Activated B cell treated with CpG ODN at 0.5 μM for 24 hours (primary cell): ENCODE results near the gene TNFAIP2. TPM values are rescaled to one million over a fixed set of nuclear protein-coding genes. Genes with fewer than 3 reads are reported as not detected.

Source experiments
- ATAC-seq: fragments of 200-7000 bp; cut with Tn5 transposase; one replicate; pipeline ENCODE4 v1.10.0; 2021; ENCODE audit warnings: low read depth, mild to moderate bottlenecking, moderate library complexity
- CTCF ChIA-PET: fragments of 350-600 bp; sonication (Branson Sonifier 250); formaldehyde crosslinking; loops from one replicate; lab custom pipeline; 2021; ENCODE audit warnings: antibody characterized with exemption; lab: Charles Lee
- POLR2A ChIA-PET: fragments of 350-600 bp; sonication (Branson Sonifier 250); formaldehyde crosslinking; loops from one replicate; lab custom pipeline; 2021; ENCODE audit warnings: antibody characterized with exemption; lab: Charles Lee
- DNase-seq: peaks from one replicate; pipeline ENCODE4 v3.0.0; 2022
- H3K27ac Mint-ChIP-seq: one replicate; pipeline ENCODE4 v1.8.0; 2020; ENCODE audit warnings: mixed read lengths
- H3K27me3 Mint-ChIP-seq: one replicate; pipeline ENCODE4 v1.8.0; 2021; ENCODE audit warnings: mixed read lengths
- H3K36me3 Mint-ChIP-seq: one replicate; pipeline ENCODE4 v1.8.0; 2021; ENCODE audit warnings: low read depth, mixed read lengths
- H3K4me1 Mint-ChIP-seq: one replicate; pipeline ENCODE4 v1.8.0; 2021; ENCODE audit warnings: mixed read lengths
- H3K4me3 Mint-ChIP-seq: one replicate; pipeline ENCODE4 v1.8.0; 2020; ENCODE audit warnings: mild to moderate bottlenecking, mixed read lengths
- H3K9me3 Mint-ChIP-seq: one replicate; pipeline ENCODE4 v1.8.0; 2020; ENCODE audit warnings: mixed read lengths
- intact Hi-C: fragments of 100-400 bp; cut with micrococcal nuclease; formaldehyde crosslinking; loops from one replicate; pipeline ENCODE4 v1.15.1; 2024
- total RNA-seq: library from RNA; stranded (reverse); gene quantifications from 2 replicates; pipeline ENCODE4 v1.2.3, GENCODE V29; 2022
- TF ChIP-seq, protein P1 (sequence below): fragments of 200-600 bp; IDR thresholded peaks from one replicate; pipeline ENCODE4 v1.8.0; 2022; ENCODE audit warnings: antibody characterized with exemption, mild to moderate bottlenecking

Gene TNFAIP2, protein sequence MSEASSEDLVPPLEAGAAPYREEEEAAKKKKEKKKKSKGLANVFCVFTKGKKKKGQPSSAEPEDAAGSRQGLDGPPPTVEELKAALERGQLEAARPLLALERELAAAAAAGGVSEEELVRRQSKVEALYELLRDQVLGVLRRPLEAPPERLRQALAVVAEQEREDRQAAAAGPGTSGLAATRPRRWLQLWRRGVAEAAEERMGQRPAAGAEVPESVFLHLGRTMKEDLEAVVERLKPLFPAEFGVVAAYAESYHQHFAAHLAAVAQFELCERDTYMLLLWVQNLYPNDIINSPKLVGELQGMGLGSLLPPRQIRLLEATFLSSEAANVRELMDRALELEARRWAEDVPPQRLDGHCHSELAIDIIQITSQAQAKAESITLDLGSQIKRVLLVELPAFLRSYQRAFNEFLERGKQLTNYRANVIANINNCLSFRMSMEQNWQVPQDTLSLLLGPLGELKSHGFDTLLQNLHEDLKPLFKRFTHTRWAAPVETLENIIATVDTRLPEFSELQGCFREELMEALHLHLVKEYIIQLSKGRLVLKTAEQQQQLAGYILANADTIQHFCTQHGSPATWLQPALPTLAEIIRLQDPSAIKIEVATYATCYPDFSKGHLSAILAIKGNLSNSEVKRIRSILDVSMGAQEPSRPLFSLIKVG
- 4.1 and 5.2 TPM in 2 replicates for total RNA-seq

DNA sequence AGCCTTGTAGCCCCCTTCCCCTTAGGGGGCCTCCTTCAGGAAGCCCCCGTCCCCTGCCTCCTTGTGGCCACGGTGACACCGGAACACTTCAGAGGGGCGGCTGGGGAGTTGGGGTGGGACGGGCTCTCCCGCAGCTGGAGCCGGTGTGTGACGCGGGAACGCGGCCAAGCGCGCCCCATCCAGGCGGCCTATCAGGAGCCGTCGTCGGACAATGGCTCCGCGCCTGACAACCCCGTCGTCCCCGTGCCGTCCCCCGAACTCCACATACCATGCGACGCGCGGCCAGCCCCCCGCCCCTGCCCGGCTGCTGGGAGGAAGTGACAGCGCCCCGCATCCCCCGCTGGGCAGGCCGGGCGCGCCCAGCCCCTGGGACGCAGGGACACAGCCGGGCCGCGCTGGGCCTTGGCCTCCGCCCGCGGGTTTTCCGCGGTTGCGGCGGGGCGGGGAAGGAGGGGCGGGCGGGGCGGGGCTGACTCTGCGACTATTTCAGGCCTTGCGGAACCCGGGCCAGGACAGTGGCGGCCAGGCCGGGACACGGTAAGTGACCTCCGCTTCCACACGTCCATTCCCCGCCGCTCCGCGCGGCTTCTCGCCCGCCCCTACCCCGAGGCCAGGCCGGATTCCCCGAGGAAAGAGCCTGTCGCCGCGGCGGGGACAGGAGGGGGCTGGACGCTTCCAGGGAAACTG lies at the start of gene TNFAIP2:
Gene TNFAIP2 (plus strand): TSS at position 515 of the 687 bp plus-strand sequence. CDS start 2,997 bp downstream, outside the sequence.
- peak; percentile 51 for ATAC-seq
- Mint-ChIP-seq H3K9me3 (no peaks in the 10 kb centered on the region), H3K27ac (no peak within 1 kb of the TSS), H3K4me3 (peak within 1 kb of the TSS; percentile 44), H3K27me3 (peaks cover 24% of the 10 kb centered on the region), H3K36me3 (no peaks in the 10 kb centered on the region), H3K4me1 (peaks cover 14% of the 10 kb centered on the region)
- CTCF ChIA-PET: no interaction called here
- TF ChIP-seq, protein P1, sequence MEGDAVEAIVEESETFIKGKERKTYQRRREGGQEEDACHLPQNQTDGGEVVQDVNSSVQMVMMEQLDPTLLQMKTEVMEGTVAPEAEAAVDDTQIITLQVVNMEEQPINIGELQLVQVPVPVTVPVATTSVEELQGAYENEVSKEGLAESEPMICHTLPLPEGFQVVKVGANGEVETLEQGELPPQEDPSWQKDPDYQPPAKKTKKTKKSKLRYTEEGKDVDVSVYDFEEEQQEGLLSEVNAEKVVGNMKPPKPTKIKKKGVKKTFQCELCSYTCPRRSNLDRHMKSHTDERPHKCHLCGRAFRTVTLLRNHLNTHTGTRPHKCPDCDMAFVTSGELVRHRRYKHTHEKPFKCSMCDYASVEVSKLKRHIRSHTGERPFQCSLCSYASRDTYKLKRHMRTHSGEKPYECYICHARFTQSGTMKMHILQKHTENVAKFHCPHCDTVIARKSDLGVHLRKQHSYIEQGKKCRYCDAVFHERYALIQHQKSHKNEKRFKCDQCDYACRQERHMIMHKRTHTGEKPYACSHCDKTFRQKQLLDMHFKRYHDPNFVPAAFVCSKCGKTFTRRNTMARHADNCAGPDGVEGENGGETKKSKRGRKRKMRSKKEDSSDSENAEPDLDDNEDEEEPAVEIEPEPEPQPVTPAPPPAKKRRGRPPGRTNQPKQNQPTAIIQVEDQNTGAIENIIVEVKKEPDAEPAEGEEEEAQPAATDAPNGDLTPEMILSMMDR: no peak
- POLR2A ChIA-PET: no interaction called here
- no peak for DNase-seq
- intact Hi-C loops: loop anchor here (2.0 kb wide), 1 partner anchor 18 kb away; no protein-coding TSS in a partner anchor

DNA sequence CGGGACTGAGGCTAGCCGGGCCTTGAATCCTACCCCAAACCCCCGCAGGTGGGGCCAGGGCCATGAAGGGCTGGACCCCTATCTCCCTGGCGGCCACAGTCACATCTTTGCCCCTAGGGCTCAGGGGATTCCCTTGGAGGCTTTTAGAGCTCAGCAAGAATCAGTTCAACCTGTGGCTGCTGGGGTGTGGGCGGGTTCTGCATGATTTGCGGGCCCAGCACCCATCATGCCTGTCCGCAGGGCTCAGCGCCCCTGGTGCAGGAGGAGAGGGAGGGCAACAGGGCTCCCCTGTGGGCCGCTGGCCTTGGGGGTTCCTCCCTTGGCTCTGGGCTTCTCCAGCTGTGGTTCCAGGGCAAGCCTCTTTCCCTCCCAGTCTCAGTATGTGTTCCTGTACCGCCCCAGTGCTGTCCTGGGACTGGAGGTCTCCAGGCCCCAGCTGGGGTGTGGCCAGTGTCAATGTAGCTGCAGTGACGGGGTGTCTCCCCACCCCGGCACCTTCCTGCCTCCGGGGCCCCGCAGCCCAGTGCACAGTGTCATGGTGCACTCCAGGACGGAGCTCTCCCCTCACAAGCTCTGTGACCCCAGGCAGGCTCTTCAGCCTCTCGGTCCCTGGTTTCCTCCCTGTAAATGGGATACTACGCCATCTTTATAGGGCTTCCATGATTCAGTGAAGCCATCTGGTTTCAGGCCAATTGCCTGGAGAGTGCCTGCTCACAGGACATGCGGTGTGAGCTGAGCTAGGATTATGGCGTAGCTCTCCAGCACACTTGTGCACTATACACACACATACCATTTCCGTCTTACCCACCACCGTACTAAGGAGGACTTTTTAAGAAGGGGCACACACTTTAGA lies 49.2 kb upstream of the TNFAIP2 start:
- POLR2A ChIA-PET: interaction anchor here (0.6 to 1.0 kb wide), 2 partner anchors 18 to 22 kb away, joined by 3 to 4 read pairs; no protein-coding TSS in a partner anchor
- Mint-ChIP-seq H3K27me3 (no peaks in the 10 kb centered on the region), H3K4me3 (no peak overlapping the region), H3K4me1 (peaks cover 5% of the 10 kb centered on the region), H3K36me3 (no peaks in the 10 kb centered on the region), H3K9me3 (no peaks in the 10 kb centered on the region), H3K27ac (no peak overlapping the region)
- TF ChIP-seq, protein P1: no peak
- ATAC-seq (no peak), DNase-seq (no peak)
- intact Hi-C loops: loop anchor here (2.0 kb wide), 1 partner anchor 17 kb away; no protein-coding TSS in a partner anchor
- CTCF ChIA-PET: interaction anchor here (0.9 to 2.7 kb wide), 2 partner anchors 31 to 219 kb away, joined by 4 to 11 read pairs; no protein-coding TSS in a partner anchor

DNA sequence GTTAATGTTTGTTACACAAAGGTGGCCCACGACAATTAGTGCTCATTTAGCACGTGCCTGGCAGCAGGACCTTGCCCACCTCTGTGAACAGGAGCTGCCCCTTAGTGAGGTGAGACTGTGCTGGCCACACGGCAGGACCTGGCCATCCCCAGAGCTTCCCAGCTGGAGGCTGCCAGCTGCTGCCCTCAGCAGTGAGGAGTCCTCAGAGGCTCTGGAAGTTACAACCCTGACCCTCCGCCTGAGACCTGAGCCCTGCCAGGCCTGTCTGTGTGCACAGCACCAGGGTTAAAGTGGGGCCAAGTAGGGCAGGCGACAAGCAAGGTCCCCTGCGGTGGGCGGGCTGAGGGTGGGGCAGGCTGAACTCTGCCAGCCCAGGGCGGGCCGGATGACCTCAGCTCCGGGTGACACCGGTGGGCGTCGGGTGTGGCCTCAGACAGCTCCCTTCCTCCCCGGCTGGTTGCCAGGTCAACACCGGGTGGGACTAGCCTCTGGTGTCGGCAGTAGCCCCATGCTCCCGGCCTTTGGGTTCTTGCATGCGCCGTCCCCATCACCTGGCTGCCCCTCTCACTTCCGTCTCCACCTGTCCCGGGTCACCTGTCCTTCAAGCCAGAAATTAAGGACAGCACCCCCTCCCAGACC lies 48.4 kb upstream of the TNFAIP2 start:
- Mint-ChIP-seq H3K27ac (no peak overlapping the region), H3K27me3 (no peaks in the 10 kb centered on the region), H3K4me1 (peaks cover 5% of the 10 kb centered on the region), H3K36me3 (no peaks in the 10 kb centered on the region), H3K9me3 (no peaks in the 10 kb centered on the region), H3K4me3 (peak overlapping the region; percentile 41)
- no peak for ATAC-seq
- POLR2A ChIA-PET: interaction anchor here (0.6 to 1.0 kb wide), 3 partner anchors 18 to 30 kb away, joined by 3 to 4 read pairs (median 3); no protein-coding TSS in a partner anchor
- TF ChIP-seq, protein P1: no peak
- intact Hi-C loops: loop anchor here (1.0 to 5.0 kb wide), 8 partner anchors 16 to 551 kb away; partner anchors contain the start of genes CDC42BPB and EIF5
- CTCF ChIA-PET: interaction anchor here (0.9 to 2.7 kb wide), 2 partner anchors 30 to 218 kb away, joined by 4 to 11 read pairs; no protein-coding TSS in a partner anchor
- no peak for DNase-seq

DNA sequence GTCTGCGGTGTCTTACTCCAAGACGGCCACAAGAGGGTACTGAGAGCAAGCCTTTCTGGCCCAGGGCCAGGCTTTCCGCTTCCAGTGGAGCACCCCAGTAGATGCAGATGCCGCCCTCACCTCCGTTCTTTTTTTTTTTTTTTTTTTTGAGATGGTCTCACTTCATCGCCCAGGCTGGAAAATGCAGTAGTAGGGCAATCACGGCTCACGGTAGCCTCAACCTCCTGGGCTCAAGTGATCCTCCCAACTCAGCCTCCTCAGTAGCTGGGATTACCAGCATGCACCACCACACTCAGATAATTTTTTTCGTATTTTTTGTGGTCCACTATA lies 44.9 kb upstream of the TNFAIP2 start:
- Mint-ChIP-seq H3K9me3 (no peaks in the 10 kb centered on the region), H3K4me1 (peaks cover 5% of the 10 kb centered on the region), H3K27ac (no peak overlapping the region), H3K36me3 (no peaks in the 10 kb centered on the region), H3K27me3 (no peaks in the 10 kb centered on the region), H3K4me3 (no peak overlapping the region)
- peak; percentile 66 for ATAC-seq
- CTCF ChIA-PET: interaction anchor here (0.7 to 2.0 kb wide), 6 partner anchors 21 to 213 kb away, joined by 3 to 8 read pairs (median 4); no protein-coding TSS in a partner anchor
- TF ChIP-seq, protein P1: no peak
- intact Hi-C loops: loop anchor here (1.0 to 5.0 kb wide), 5 partner anchors 13 to 469 kb away; no protein-coding TSS in a partner anchor
- peak; percentile 46 for DNase-seq
- POLR2A ChIA-PET: no interaction called here
